GM12891 (cell line): ENCODE data around the gene IGFBP1.

Source experiments
- PAX5 ChIP-seq: IDR thresholded peaks from 2 replicates; pipeline ENCODE4 v1.6.1; 2011; ENCODE audit warnings: low read length, moderate library complexity, mild to moderate bottlenecking; ENCODE audit not compliant: insufficient read depth, severe bottlenecking
- POLR2A ChIP-seq: IDR thresholded peaks from 2 replicates; pipeline ENCODE4 v1.6.1; 2011; ENCODE audit warnings: low read depth, low read length, control low read depth
- POLR2AphosphoS5 ChIP-seq: IDR thresholded peaks from 2 replicates; pipeline ENCODE4 v1.6.1; 2011; ENCODE audit warnings: low read depth, low read length, control low read depth
- POU2F2 ChIP-seq: IDR thresholded peaks from 2 replicates; pipeline ENCODE4 v1.6.1; 2011; ENCODE audit warnings: low read depth, mild to moderate bottlenecking, control low read depth, low read length, moderate library complexity
- SPI1 ChIP-seq: IDR thresholded peaks from 2 replicates; pipeline ENCODE4 v1.6.1; 2011; ENCODE audit warnings: low read depth, low read length, control low read depth
- TAF1 ChIP-seq: IDR thresholded peaks from 2 replicates; pipeline ENCODE4 v1.6.1; 2011; ENCODE audit warnings: low read depth, low read length, control low read depth

DNA sequence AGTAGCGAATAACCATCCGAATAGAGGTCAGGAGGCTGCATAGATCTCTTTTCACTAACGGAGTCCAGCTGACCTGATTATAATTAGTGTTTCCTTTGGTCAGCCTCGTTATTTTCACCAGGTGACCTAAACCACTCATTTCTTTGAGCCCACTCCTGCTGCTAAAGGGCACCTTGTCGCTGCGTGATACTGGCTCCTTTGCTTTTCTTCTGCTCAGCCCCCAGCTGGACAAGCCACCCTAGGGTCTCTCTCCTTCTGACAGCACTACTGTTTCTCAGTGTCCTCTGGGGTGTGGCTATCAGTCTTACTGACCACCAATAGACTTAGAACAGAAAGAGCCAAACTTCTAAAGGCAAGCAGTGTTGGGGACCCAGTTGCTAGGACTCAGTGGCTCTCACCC, 35.5 kb downstream of the IGFBP1 start:
- TF ChIP-seq SPI1: no peak
- no peak for TF ChIP-seq TAF1
- no peak for TF ChIP-seq POLR2AphosphoS5
- no peak for TF ChIP-seq POLR2A
- TF ChIP-seq POU2F2: no peak
- no peak for TF ChIP-seq PAX5
